Endothelial cell of umbilical vein (primary cell): ENCODE data around the gene SDF4. TPM values are rescaled to one million over a fixed set of nuclear protein-coding genes. Genes with fewer than 3 reads are reported as not detected.

Experiments
- BruUV-seq: library from RNA; stranded (reverse); fragments of 400-500 nt; replicated peaks from 2 replicates; lab custom pipeline; 2021; lab: Mats Ljungman, UMichigan
- CTCF ChIA-PET: fragments of 300-600, 350-600 bp; sonication (Branson Sonifier 250); formaldehyde crosslinking; loops from one replicate; lab custom pipeline; 2021; ENCODE audit warnings: antibody characterized with exemption, inconsistent platforms; lab: Charles Lee
- POLR2A ChIA-PET: fragments of 300-600, 350-600 bp; sonication (Branson Sonifier 250); formaldehyde crosslinking; loops from one replicate; lab custom pipeline; 2021; ENCODE audit warnings: antibody characterized with exemption, inconsistent platforms; lab: Charles Lee
- DNase-seq: peaks from one replicate; pipeline ENCODE4 v3.0.0-alpha.2; 2011; ENCODE audit warnings: low read depth, low spot score
- FAIRE-seq: peaks from 2 replicates; lab custom pipeline; 2011; peaks lifted over from hg19 to GRCh38; lab: Jason Lieb, UNC
- H2AFZ ChIP-seq: 2 replicates; pipeline ENCODE4 v1.6.0; 2012; ENCODE audit warnings: low read depth, low read length, control low read depth, inconsistent platforms
- H3K27ac ChIP-seq: 2 replicates; pipeline ENCODE4 v1.5.1; 2011; ENCODE audit warnings: low read depth, mild to moderate bottlenecking, control low read depth, low read length, moderate library complexity; ENCODE audit not compliant: insufficient read depth
- H3K27me3 ChIP-seq, 2 experiments: 2 replicates each; pipeline versions ENCODE4 v1.6.0 to v1.6.1; 2011; ENCODE audit warnings: low read length in 2 of 2, mixed read lengths in 1 of 2; ENCODE audit not compliant: control insufficient read depth in 2 of 2, insufficient read depth in 2 of 2
- H3K36me3 ChIP-seq, 2 experiments: 2 replicates in 1 of 2; 3 replicates in 1 of 2; pipeline ENCODE4 v1.5.1; 2011; ENCODE audit warnings: low read length in 2 of 2, mild to moderate bottlenecking in 1 of 2, moderate library complexity in 1 of 2; ENCODE audit not compliant: control insufficient read depth in 2 of 2, insufficient read depth in 2 of 2; ENCODE audit errors: extremely low read depth in 1 of 2
- H3K4me1 ChIP-seq: 3 replicates; pipeline ENCODE4 v1.5.1; 2011; ENCODE audit warnings: mild to moderate bottlenecking, low read length; ENCODE audit not compliant: control insufficient read depth, insufficient read depth; ENCODE audit errors: extremely low read depth
- H3K4me2 ChIP-seq: 2 replicates; pipeline ENCODE4 v1.6.1; 2011; ENCODE audit warnings: low read length, control low read depth, mixed read lengths; ENCODE audit not compliant: insufficient read depth
- H3K4me3 ChIP-seq, 3 experiments: fragments of 200-600 bp in 1 of 3; sonication (generic), shearing (Covaris generic) in 1 of 3; replicated peaks in 1 of 3; 2 replicates each; pipeline ENCODE4 v1.5.1; 2011 to 2016; ENCODE audit warnings: control low read depth in 3 of 3, low read length in 3 of 3, mild to moderate bottlenecking in 2 of 3, inconsistent platforms in 1 of 3, low read depth in 1 of 3, moderate library complexity in 1 of 3; ENCODE audit not compliant: insufficient read depth in 1 of 3
- H3K79me2 ChIP-seq: 2 replicates; pipeline ENCODE4 v1.6.0; 2012; ENCODE audit warnings: low read length, inconsistent platforms; ENCODE audit not compliant: control insufficient read depth, insufficient read depth
- H3K9ac ChIP-seq: replicated peaks from 2 replicates; pipeline ENCODE3; 2011; ENCODE audit warnings: low read length, control low read depth; ENCODE audit not compliant: insufficient read depth; ENCODE audit errors: extremely low read depth
- H3K9me1 ChIP-seq: replicated peaks from 3 replicates; pipeline ENCODE4 v1.6.0; 2011; ENCODE audit warnings: mild to moderate bottlenecking, low read length; ENCODE audit not compliant: control insufficient read depth, insufficient read depth; ENCODE audit errors: extremely low read depth
- H3K9me3 ChIP-seq: replicated peaks from 2 replicates; pipeline ENCODE4 v1.5.1; 2012; ENCODE audit warnings: low read length, inconsistent platforms; ENCODE audit not compliant: control insufficient read depth, insufficient read depth
- H4K20me1 ChIP-seq: replicated peaks from 2 replicates; pipeline ENCODE3; 2011; ENCODE audit warnings: mild to moderate bottlenecking, low read length; ENCODE audit not compliant: control insufficient read depth, insufficient read depth; ENCODE audit errors: extremely low read depth
- CTCF ChIP-seq, 2 donors: IDR thresholded peaks; 1 replicate in 1 of 2; 2 replicates in 1 of 2; pipeline ENCODE4 v1.5.1; 2011; ENCODE audit warnings: low read length in 2 of 2, mild to moderate bottlenecking in 2 of 2, moderate library complexity in 2 of 2, control low read depth in 1 of 2, inconsistent platforms in 1 of 2, low read depth in 1 of 2; ENCODE audit not compliant: insufficient read depth in 1 of 2; ENCODE audit errors: extremely low read depth in 1 of 2
- EZH2 ChIP-seq: IDR thresholded peaks from 2 replicates; pipeline ENCODE4 v1.6.1; 2012; ENCODE audit warnings: borderline replicate concordance, low read depth, mild to moderate bottlenecking, moderate library complexity, low read length, inconsistent platforms; ENCODE audit not compliant: severe bottlenecking
- FOS ChIP-seq: IDR thresholded peaks from 2 replicates; pipeline ENCODE4 v1.6.1; 2011; ENCODE audit warnings: mild to moderate bottlenecking, low read length, moderate library complexity, borderline replicate concordance; ENCODE audit not compliant: insufficient read depth
- GATA2 ChIP-seq: IDR thresholded peaks from 2 replicates; pipeline ENCODE4 v1.7.0; 2011; ENCODE audit warnings: low read depth, mild to moderate bottlenecking, moderate library complexity, mixed read lengths, low read length; ENCODE audit not compliant: insufficient read length, insufficient read depth
- JUN ChIP-seq: IDR thresholded peaks from 2 replicates; pipeline ENCODE4 v1.6.1; 2011; ENCODE audit warnings: borderline replicate concordance, low read depth; ENCODE audit not compliant: insufficient read length, insufficient read depth
- MYC ChIP-seq: IDR thresholded peaks from one replicate; pipeline ENCODE4 v1.6.1; 2011; ENCODE audit warnings: mild to moderate bottlenecking, low read depth, low read length
- POLR2A ChIP-seq: IDR thresholded peaks from 2 replicates; pipeline ENCODE4 v1.6.1; 2012; ENCODE audit warnings: low read depth, mild to moderate bottlenecking, control low read depth, low read length
- POLR2AphosphoS5 ChIP-seq: IDR thresholded peaks from 2 replicates; pipeline ENCODE4 v1.6.1; 2012; ENCODE audit warnings: low read depth, mild to moderate bottlenecking, control low read depth, low read length, moderate library complexity; ENCODE audit not compliant: insufficient read depth
- dilution Hi-C: fragments of 300-500 bp; cut with MboI; formaldehyde crosslinking; loops from one replicate; pipeline ENCODE4 v1.15.0; 2019; ENCODE audit warnings: low sequenced_read_pairs; ENCODE audit not compliant: extremely low pct_ligation_motif_present
- intact Hi-C: fragments of 100-400 bp; cut with micrococcal nuclease; formaldehyde crosslinking; loops from one replicate; pipeline ENCODE4 v1.10.0; 2022
- polyA plus RNA-seq, 4 experiments: library from polyadenylated mRNA; depleted of rRNA in 3 of 4; stranded (reverse) in 3 of 4; unstranded in 1 of 4; fragments of >200 nt; gene quantifications; 2 replicates each; pipeline versions ENCODE4 v1.2.1 to v1.2.3, GENCODE V29; 2011 to 2012; ENCODE audit warnings: missing spikeins in 1 of 4
- total RNA-seq: library from RNA; stranded (reverse); gene quantifications from 2 replicates; pipeline ENCODE4 v1.2.3, GENCODE V29; 2021
- TF ChIP-seq, protein P1 (sequence below): IDR thresholded peaks from 2 replicates; pipeline ENCODE4 v1.6.1; 2011; ENCODE audit not compliant: insufficient read depth, insufficient read length

The SDF4 gene
- total and polyA plus RNA-seq, 2 donors (not counting 3 experiments of a cell fraction or from before 2014, with no cell fraction given): 175 to 185 TPM

GRCh38 chr1:1173061-1173792 lies 58.6 kb downstream of the SDF4 start:
- no peak overlapping the region for H3K27ac ChIP-seq
- no peaks in the 10 kb centered on the region for H3K9me3 ChIP-seq
- FAIRE-seq (no peak), DNase-seq (no peak)
- no peak for TF ChIP-seq JUN
- TF ChIP-seq EZH2: no peak
- TF ChIP-seq MYC: no peak
- TF ChIP-seq POLR2AphosphoS5: no peak
- no peak for TF ChIP-seq POLR2A
- TF ChIP-seq CTCF (IDR thresholded peaks at IDR 0.05; ENCODE audit: extremely low read depth in 1 of 2, insufficient read depth in 1 of 2, low read depth in 1 of 2, low read length in 2 of 2): no peak
- no peak for TF ChIP-seq FOS
- no peak for TF ChIP-seq GATA2
- TF ChIP-seq, protein P1, sequence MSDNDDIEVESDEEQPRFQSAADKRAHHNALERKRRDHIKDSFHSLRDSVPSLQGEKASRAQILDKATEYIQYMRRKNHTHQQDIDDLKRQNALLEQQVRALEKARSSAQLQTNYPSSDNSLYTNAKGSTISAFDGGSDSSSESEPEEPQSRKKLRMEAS: no peak
- H3K4me1 ChIP-seq: no peaks in the 10 kb centered on the region
- no TSS peak for BruUV-seq
- no peak overlapping the region for H3K4me3 ChIP-seq
- intact Hi-C loops: no loop called here
- dilution Hi-C loops: no loop called here
- CTCF ChIA-PET: interaction anchor here (1.0 to 1.6 kb wide), 2 partner anchors 14 to 51 kb away, joined by 3 to 5 read pairs; no protein-coding TSS in a partner anchor
- H4K20me1 ChIP-seq: no peaks in the 10 kb centered on the region
- no peak overlapping the region for H3K4me2 ChIP-seq
- H3K36me3 ChIP-seq: no peaks in the 10 kb centered on the region
- no peak overlapping the region for H3K9ac ChIP-seq
- no peak overlapping the region for H2AFZ ChIP-seq
- no peaks in the 10 kb centered on the region for H3K9me1 ChIP-seq
- POLR2A ChIA-PET: no interaction called here
- peaks cover 16% of the 10 kb centered on the region in 2 experiments for H3K27me3 ChIP-seq
- H3K79me2 ChIP-seq: no peaks in the 10 kb centered on the region
